HEK293T (cell line): ENCODE measurements around the gene CCDC183.
"Not testable (repeated sequence)": the region's sequence is repeated elsewhere in the genome, so short reads cannot be mapped to it uniquely, and the experiment has no call there.

Experiments
- CTCF ChIA-PET: fragments of 350-600 bp; formaldehyde crosslinking; extraction: SDS; loops from one replicate; lab custom pipeline; 2021; ENCODE audit warnings: antibody characterized with exemption, inconsistent platforms; lab: Yijun Ruan, JAX
- POLR2A ChIA-PET: fragments of 350-600 bp; formaldehyde crosslinking; extraction: SDS; loops from one replicate; lab custom pipeline; 2020; ENCODE audit warnings: antibody characterized with exemption, inconsistent platforms; lab: Yijun Ruan, JAX
- DNase-seq: peaks from one replicate; pipeline ENCODE4 v3.0.0; 2012; ENCODE audit warnings: mixed read lengths; ENCODE audit errors: extremely low spot score
- ARNT ChIP-seq: fragments of 450-650 bp; IDR thresholded peaks from 2 replicates; pipeline ENCODE4 v1.6.1; 2017; ENCODE audit warnings: mild to moderate bottlenecking
- BHLHE40 ChIP-seq: fragments of 450-650 bp; IDR thresholded peaks from 2 replicates; pipeline ENCODE4 v1.6.1; 2016; ENCODE audit warnings: mild to moderate bottlenecking, moderate library complexity, borderline replicate concordance
- CTBP1 ChIP-seq: fragments of 450-650 bp; IDR thresholded peaks from 2 replicates; pipeline ENCODE4 v1.6.1; 2016; ENCODE audit warnings: borderline replicate concordance
- ELF4 ChIP-seq: fragments of 450-650 bp; IDR thresholded peaks from 2 replicates; pipeline ENCODE4 v1.6.1; 2017; ENCODE audit warnings: antibody characterized with exemption
- FOXA1 ChIP-seq: fragments of 450-650 bp; IDR thresholded peaks from 2 replicates; pipeline ENCODE4 v1.6.1; 2016; ENCODE audit warnings: mild to moderate bottlenecking
- FOXK2 ChIP-seq: fragments of 450-650 bp; IDR thresholded peaks from 2 replicates; pipeline ENCODE4 v1.6.1; 2016; ENCODE audit warnings: mild to moderate bottlenecking
- FOXM1 ChIP-seq: fragments of 450-650 bp; IDR thresholded peaks from 2 replicates; pipeline ENCODE4 v1.6.1; 2017; ENCODE audit warnings: mild to moderate bottlenecking, borderline replicate concordance
- HDGF ChIP-seq: fragments of 450-650 bp; IDR thresholded peaks from 2 replicates; pipeline ENCODE4 v1.6.1; 2017; ENCODE audit warnings: antibody characterized with exemption, borderline replicate concordance
- L3MBTL2 ChIP-seq: fragments of 450-650 bp; conservative IDR thresholded peaks from 2 replicates; pipeline ENCODE4 v1.6.1; 2016; ENCODE audit warnings: mild to moderate bottlenecking
- LEF1 ChIP-seq: fragments of 450-650 bp; IDR thresholded peaks from 2 replicates; pipeline ENCODE4 v1.6.1; 2017; ENCODE audit warnings: mild to moderate bottlenecking, borderline replicate concordance
- NFRKB ChIP-seq: fragments of 450-650 bp; IDR thresholded peaks from 2 replicates; pipeline ENCODE4 v1.6.1; 2016; ENCODE audit warnings: mild to moderate bottlenecking, moderate library complexity
- SP1 ChIP-seq: fragments of 450-650 bp; IDR thresholded peaks from 2 replicates; pipeline ENCODE4 v1.6.1; 2017
- SUZ12 ChIP-seq: fragments of 450-650 bp; IDR thresholded peaks from 2 replicates; pipeline ENCODE4 v1.6.1; 2016; ENCODE audit warnings: mild to moderate bottlenecking
- TARDBP ChIP-seq: fragments of 450-650 bp; IDR thresholded peaks from 2 replicates; pipeline ENCODE4 v1.6.1; 2016
- ZNF384 ChIP-seq: fragments of 450-650 bp; IDR thresholded peaks from 2 replicates; pipeline ENCODE4 v1.6.1; 2016
- TF ChIP-seq, protein P1 (sequence below): fragments of 450-650 bp; IDR thresholded peaks from 2 replicates; pipeline ENCODE4 v1.6.1; 2016

CCDC183 gene

DNA sequence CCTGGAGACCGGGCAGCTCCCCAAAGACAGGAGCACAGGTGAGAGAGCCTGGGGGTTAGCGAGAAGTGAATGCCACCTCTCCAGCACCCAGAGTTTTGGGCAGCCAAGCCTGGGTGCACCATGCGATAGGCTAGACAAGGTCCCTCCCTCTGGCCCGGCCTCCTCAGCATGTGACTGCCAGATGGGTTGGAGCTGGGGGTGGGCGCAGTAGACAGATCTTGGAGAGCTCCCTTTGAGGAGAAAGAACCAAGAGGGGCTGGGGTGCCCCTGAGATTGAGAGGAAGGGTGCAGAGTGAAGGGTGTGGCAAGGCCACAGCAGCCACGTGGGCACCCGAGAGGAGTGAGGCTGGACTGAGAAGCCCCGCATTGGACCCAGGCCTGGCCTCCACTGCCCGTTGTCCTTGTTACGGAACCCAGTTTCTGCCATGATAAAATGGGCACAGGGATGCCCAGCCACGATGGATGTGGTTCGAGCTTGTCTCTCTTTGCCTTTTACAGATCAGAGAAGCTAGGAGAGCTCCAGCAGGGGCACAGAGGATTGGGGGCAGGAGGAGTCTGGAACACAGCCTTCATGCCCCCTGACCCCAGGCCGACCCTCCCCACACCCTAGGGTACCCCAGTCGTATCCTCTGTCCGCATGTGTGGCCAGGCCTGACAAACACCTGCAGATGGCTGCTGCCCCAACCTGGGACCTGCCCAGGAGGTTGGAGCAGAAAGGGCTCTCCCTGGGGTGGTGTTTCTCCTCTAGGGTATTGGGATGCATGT, 3.6 kb upstream of the CCDC183 start:
- no peak for DNase-seq
- CTCF ChIA-PET: interaction anchor here (0.9 kb wide), 1 partner anchor 15 kb away, joined by 3 read pairs; the partner anchor contains the start of gene RABL6
- TF ChIP-seq ARNT (no peak), FOXK2 (no peak)
- POLR2A ChIA-PET: interaction anchor here (1.1 kb wide), 1 partner anchor 16 kb away, joined by 3 read pairs; no protein-coding TSS in a partner anchor

DNA sequence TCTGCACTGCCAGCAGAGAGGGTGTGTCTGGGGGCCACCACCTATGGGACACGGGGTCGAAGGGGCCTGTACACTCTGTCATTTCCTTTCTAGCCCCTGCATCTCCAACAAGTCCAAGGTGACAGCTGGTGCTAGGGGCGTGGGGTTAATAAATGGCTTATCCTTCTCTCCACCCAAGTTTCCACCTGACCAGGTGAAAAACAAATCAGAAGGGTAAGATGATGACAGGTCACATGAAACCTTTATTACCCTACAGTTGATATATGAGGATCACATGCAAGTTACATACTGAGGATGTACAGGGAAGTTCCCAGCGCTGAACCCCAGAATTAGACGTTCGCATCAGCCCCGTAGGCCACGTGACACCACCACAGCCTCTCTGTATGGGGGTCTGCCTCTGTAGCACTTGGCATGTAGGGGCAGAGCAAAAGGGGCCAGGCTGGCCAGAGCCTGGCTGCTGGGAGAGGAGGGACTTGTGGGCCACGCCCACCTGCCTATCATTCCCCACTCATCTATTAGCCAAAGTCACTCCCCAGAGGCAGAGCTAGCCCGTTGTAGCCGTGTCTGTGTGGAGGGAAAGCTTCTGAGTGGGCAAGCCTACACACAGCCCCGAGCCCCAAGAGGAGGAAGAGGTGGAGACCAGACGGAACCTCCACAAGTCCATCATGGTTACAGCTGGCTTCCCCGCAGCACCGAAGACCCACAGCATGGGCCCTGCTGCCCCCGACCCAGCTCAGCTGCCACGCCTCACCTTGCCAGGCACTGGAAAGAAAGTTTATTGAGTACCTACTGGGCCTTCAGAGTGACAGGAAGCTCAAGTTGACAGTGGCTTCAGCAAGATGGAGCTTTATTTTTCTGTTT, 2.8 kb upstream of the CCDC183 start:
- no peak for DNase-seq
- ChIA-PET CTCF (interaction anchor here (0.8 to 1.1 kb wide), 3 partner anchors 14 to 236 kb away, joined by 3 read pairs; partner anchors contain the start of gene RABL6), POLR2A (interaction anchor here (1.8 kb wide), 1 partner anchor 13 kb away, joined by 7 read pairs; no protein-coding TSS in a partner anchor)
- TF ChIP-seq, protein P1, sequence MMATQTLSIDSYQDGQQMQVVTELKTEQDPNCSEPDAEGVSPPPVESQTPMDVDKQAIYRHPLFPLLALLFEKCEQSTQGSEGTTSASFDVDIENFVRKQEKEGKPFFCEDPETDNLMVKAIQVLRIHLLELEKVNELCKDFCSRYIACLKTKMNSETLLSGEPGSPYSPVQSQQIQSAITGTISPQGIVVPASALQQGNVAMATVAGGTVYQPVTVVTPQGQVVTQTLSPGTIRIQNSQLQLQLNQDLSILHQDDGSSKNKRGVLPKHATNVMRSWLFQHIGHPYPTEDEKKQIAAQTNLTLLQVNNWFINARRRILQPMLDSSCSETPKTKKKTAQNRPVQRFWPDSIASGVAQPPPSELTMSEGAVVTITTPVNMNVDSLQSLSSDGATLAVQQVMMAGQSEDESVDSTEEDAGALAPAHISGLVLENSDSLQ: peak; percentile 73; the same call in 1 of the 2 replicates
- no peak for TF ChIP-seq HDGF

DNA sequence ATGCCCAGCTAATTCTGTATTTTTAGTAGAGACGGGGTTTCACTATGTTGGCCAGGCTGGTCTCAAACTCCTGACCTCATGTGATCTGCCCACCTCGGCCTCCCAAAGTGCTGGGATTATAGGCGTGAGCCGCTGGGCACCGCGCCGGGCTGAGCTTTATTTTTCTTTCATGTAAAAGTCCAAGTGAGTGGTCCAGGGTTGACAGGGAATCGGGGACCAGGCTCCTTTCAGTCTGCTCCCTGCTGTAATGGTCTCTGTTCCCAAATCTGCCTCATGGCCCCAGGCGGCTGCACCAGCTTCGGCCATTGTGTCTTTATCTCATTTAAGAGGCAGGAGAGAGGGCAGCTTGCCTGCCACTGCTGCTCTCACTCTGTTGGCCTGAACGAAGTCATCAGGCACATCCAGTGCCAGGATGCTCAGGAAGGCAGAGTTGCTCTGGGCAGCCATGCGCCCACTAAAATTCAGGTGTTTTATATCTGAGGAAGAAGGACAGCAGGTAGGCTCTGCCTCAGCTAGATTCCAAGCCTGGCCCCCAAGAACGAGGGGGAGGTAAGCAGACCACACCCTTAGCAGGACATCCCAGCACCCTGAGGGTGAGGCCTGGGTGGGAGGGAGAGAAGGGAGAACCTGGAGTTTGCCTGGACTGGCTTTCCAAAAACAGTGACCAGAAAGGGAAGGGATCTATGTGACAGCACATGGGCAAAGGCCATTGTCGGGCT, 1.7 kb upstream of the CCDC183 start:
- no peak for DNase-seq
- TF ChIP-seq NFRKB: no peak
- no peak for TF ChIP-seq L3MBTL2
- no peak for TF ChIP-seq HDGF
- no peak for TF ChIP-seq TARDBP
- no peak for TF ChIP-seq BHLHE40
- TF ChIP-seq SUZ12: no peak
- TF ChIP-seq ARNT: no peak
- TF ChIP-seq LEF1: no peak
- no peak for TF ChIP-seq ELF4
- TF ChIP-seq CTBP1: no peak
- no peak for TF ChIP-seq SP1
- POLR2A ChIA-PET: interaction anchor here (1.8 kb wide), 1 partner anchor 11 kb away, joined by 7 read pairs; no protein-coding TSS in a partner anchor
- CTCF ChIA-PET: interaction anchor here (0.8 to 1.1 kb wide), 2 partner anchors 154 to 235 kb away, joined by 3 read pairs; no protein-coding TSS in a partner anchor

DNA sequence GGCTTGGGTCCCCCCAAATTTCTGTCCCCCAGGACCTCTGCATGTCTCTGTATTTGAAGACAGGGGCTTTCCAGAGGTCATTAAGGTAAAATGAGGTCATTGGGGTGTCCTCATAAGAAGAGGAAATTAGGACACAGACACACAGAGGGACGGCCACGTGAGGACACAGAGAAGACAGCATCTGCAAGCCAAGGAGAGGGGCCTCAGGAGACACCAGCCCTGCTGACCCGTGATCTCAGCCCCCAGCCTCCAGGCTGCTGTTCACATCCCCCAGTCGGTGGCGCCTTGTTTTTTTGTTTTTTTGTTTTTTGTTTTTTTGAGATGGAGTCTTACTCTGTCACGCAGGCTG, 1.2 kb upstream of the CCDC183 start:
- ChIA-PET CTCF (no interaction called here), POLR2A (no interaction called here)
- TF ChIP-seq SP1: no peak
- TF ChIP-seq FOXA1: no peak
- TF ChIP-seq CTBP1: no peak
- no peak for TF ChIP-seq ARNT
- TF ChIP-seq NFRKB: no peak
- TF ChIP-seq, protein P1: no peak
- no peak for TF ChIP-seq ELF4
- no peak for TF ChIP-seq SUZ12
- no peak for TF ChIP-seq LEF1
- no peak for TF ChIP-seq FOXM1
- DNase-seq: no peak

DNA sequence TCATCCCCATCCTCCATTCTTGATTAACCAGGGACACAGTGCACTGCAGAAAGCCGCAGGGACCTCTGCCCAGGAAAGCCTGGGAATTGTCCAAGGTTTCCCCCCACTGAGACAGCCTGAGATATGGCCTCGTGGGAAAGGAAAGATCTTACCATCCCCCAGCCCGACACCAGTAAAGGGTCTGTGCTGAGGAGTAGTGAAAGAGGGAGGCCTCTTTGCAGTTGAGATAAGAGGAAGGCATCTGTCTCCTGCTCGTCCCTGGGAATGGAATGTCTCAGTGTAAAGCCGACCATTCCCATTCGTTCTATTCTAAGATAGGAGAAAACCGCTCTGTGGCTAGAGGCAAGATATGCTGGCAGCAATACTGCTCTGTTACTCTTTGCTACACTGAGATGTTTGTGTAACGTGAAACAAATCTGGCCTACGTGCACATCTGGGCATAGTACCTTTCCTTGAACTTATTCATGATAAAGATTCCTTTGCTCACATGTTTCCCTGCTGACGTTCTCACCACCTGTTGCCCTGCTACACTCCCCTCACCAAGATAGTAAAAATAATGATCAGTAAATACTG, 723 bp downstream of the CCDC183 start:
- POLR2A ChIA-PET: interaction anchor here (0.9 to 1.3 kb wide), 2 partner anchors 9 to 11 kb away, joined by 3 read pairs; partner anchors contain the start of gene RABL6
- CTCF ChIA-PET, DNase-seq: not testable (repeated sequence)

DNA sequence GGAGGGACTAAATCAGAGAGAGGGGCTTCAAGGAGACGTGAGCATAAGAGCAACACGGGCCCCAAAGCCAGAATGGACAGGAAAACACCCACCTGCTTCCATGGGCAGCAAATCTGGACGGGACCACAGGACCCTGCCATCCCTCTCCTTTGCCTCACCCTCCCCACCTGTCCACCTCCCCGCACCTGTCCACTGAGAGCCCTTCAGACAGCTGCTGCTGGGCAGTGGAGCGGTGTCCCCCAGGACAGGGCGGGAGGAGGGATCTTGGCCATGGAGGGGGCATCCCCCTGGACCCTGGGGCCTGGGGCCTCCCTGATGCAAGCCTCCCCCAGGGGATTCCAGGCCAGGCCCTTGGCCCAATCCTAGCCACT, 2.6 kb downstream of the CCDC183 start:
- ChIA-PET CTCF (no interaction called here), POLR2A (interaction anchor here (2.0 kb wide), 1 partner anchor 9 kb away, joined by 6 read pairs; the partner anchor contains the start of gene RABL6)
- no peak for DNase-seq
- TF ChIP-seq, protein P1: no peak
- TF ChIP-seq FOXA1 (no peak), ELF4 (no peak), HDGF (no peak), BHLHE40 (no peak), ZNF384 (no peak), FOXM1 (no peak), SUZ12 (no peak), FOXK2 (no peak), LEF1 (no peak), L3MBTL2 (no peak), SP1 (no peak), ARNT (no peak), NFRKB (no peak), TARDBP (no peak)
